GM23248 (cell line): Measurements from ENCODE around the gene PANX2. TPM values are rescaled to one million over a fixed set of nuclear protein-coding genes. Genes with fewer than 3 reads are reported as not detected.
A peak's percentile ranks its signal among the peaks of the same experiment; 100 is the strongest.

Source experiments
- DNase-seq: peaks from one replicate; pipeline ENCODE4 v3.0.0-alpha.2; 2015
- H2AFZ ChIP-seq: fragments of 200-600 bp; sonication (generic); 2 replicates; pipeline ENCODE4 v1.6.1; 2016; ENCODE audit warnings: antibody characterized with exemption
- H3F3A ChIP-seq: fragments of 200-600 bp; sonication (generic); 2 replicates; pipeline ENCODE4 v1.6.1; 2016; ENCODE audit warnings: mild to moderate bottlenecking, antibody characterized with exemption, mixed run types; ENCODE audit not compliant: insufficient read depth
- H3K27ac ChIP-seq: fragments of 200-600 bp; sonication (generic); 2 replicates; pipeline ENCODE4 v1.5.1; 2016; ENCODE audit warnings: mild to moderate bottlenecking
- H3K27me3 ChIP-seq: fragments of 200-600 bp; sonication (generic); replicated peaks from 2 replicates; pipeline ENCODE4 v1.6.1; 2016; ENCODE audit warnings: mild to moderate bottlenecking; ENCODE audit not compliant: insufficient read depth
- H3K36me3 ChIP-seq: fragments of 200-600 bp; sonication (generic); 2 replicates; pipeline ENCODE4 v1.6.1; 2016; ENCODE audit warnings: low read depth, mild to moderate bottlenecking
- H3K4me1 ChIP-seq: fragments of 200-600 bp; sonication (generic); 2 replicates; pipeline ENCODE4 v1.6.1; 2016; ENCODE audit warnings: mild to moderate bottlenecking; ENCODE audit not compliant: insufficient read depth
- H3K4me2 ChIP-seq: fragments of 200-600 bp; sonication (generic); one replicate; pipeline ENCODE4 v1.6.1; 2016; ENCODE audit warnings: mild to moderate bottlenecking; ENCODE audit not compliant: unreplicated experiment
- H3K4me3 ChIP-seq: fragments of 200-600 bp; sonication (generic); 2 replicates; pipeline ENCODE4 v1.5.1; 2016; ENCODE audit warnings: mild to moderate bottlenecking
- H3K79me2 ChIP-seq: fragments of 200-600 bp; sonication (generic); 2 replicates; pipeline ENCODE4 v1.6.1; 2016; ENCODE audit warnings: mild to moderate bottlenecking; ENCODE audit not compliant: insufficient read depth
- H3K9ac ChIP-seq: fragments of 200-600 bp; sonication (generic); 2 replicates; pipeline ENCODE4 v1.6.1; 2016; ENCODE audit warnings: mild to moderate bottlenecking
- H3K9me2 ChIP-seq: fragments of 200-600 bp; sonication (generic); 2 replicates; pipeline ENCODE4 v1.6.1; 2016; ENCODE audit warnings: mixed run types, mild to moderate bottlenecking, moderate library complexity; ENCODE audit not compliant: insufficient read depth
- H3K9me3 ChIP-seq: fragments of 200-600 bp; sonication (generic); one replicate; pipeline ENCODE4 v1.6.1; 2017; ENCODE audit warnings: low read depth
- H4K20me1 ChIP-seq: fragments of 200-600 bp; sonication (generic); 2 replicates; pipeline ENCODE4 v1.6.0; 2016; ENCODE audit not compliant: insufficient read depth
- EZH2 ChIP-seq: fragments of 200-600 bp; sonication (generic); IDR thresholded peaks from 2 replicates; pipeline ENCODE4 v1.6.1; 2018; ENCODE audit warnings: antibody characterized with exemption, mild to moderate bottlenecking; ENCODE audit not compliant: insufficient read depth, poor library complexity, severe bottlenecking
- EZH2phosphoT487 ChIP-seq: fragments of 200-600 bp; sonication (generic); IDR thresholded peaks from 2 replicates; pipeline ENCODE4 v1.6.1; 2018; ENCODE audit warnings: antibody characterized with exemption, moderate library complexity, mild to moderate bottlenecking, low read depth; ENCODE audit not compliant: insufficient read depth
- WGBS, 2 experiments: methylation state at CpG; one replicate each; pipeline ENCODE4 v1.1.6; 2015 to 2017; ENCODE audit warnings: low lambda C conversion rate in 2 of 2, low coverage in 1 of 2; ENCODE audit errors: missing lambda C conversion rate in 2 of 2; 5-methylcytosine and 5-hydroxymethylcytosine counted together
- in situ Hi-C: fragments of 300-500 bp; cut with MboI; formaldehyde crosslinking; loops from 2 replicates; pipeline ENCODE4 v1.15.0; 2020
- polyA plus RNA-seq: library from polyadenylated mRNA; unstranded; fragments of >200 nt; fragmentation: Nextera tagmentation; extraction: Ambion mirVana; gene quantifications from 2 replicates; pipeline ENCODE4 v1.2.1, GENCODE V29; 2016
- total RNA-seq: library from RNA; depleted of rRNA; stranded (reverse); fragments of >200 nt; shearing (Covaris generic); gene quantifications from 2 replicates; pipeline ENCODE4 v1.2.3, GENCODE V29; 2014

PANX2 gene
- total and polyA plus RNA-seq, 2 experiments from 2014 or later, result 0.18 TPM; not detected in 1

DNA sequence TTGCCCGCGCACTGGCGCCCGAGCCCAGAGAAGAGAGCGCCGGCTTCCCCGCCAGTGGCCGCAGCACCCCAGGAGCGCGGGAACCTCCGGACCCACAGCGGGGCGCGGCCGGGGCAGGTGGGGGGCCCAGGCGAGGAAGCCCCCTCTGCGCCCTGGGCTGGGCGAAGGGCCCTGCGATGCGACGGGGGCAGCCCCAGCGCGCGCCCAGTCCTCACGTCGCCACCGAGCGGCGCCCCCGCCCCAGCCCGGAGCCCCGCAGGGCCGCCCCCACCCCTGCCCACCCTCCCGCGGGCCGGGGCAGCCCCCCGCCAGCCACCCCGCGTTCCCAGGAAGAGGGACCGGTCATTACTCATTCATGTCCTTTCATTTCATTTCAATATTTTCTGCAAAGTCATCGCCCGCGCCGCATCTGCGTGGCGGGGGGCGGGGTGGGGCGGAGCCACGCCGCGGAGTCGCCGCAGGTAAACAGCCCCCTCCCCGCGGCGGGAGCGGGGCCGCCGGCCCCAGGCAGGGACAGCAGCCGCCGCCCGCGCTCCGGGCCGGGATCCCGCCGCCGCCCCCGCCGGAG is 673 bp upstream of the PANX2 start:
- no peaks in the 10 kb centered on the region for H3K9me2 ChIP-seq
- no peaks in the 10 kb centered on the region for H3F3A ChIP-seq
- peak overlapping the region; percentile 53 for H3K4me3 ChIP-seq
- in situ Hi-C loops, result no loop called here
- H3K27me3 ChIP-seq, result peaks cover 17% of the 10 kb centered on the region
- no peaks in the 10 kb centered on the region for H3K36me3 ChIP-seq
- H3K27ac ChIP-seq, result no peak overlapping the region
- H3K9me3 ChIP-seq, result no peaks in the 10 kb centered on the region
- no peaks in the 10 kb centered on the region for H3K79me2 ChIP-seq
- H3K4me2 ChIP-seq, result no peak overlapping the region
- H4K20me1 ChIP-seq, result no peaks in the 10 kb centered on the region
- DNase-seq, result peak; percentile 52
- H3K9ac ChIP-seq, result no peak overlapping the region
- no peaks in the 10 kb centered on the region for H3K4me1 ChIP-seq
- no peak for TF ChIP-seq EZH2phosphoT487
- TF ChIP-seq EZH2, result no peak
- no peak overlapping the region for H2AFZ ChIP-seq
- 0 to 2% methylated on average over 17 to 45 of the region's 70 CpGs for WGBS, 2 experiments

DNA sequence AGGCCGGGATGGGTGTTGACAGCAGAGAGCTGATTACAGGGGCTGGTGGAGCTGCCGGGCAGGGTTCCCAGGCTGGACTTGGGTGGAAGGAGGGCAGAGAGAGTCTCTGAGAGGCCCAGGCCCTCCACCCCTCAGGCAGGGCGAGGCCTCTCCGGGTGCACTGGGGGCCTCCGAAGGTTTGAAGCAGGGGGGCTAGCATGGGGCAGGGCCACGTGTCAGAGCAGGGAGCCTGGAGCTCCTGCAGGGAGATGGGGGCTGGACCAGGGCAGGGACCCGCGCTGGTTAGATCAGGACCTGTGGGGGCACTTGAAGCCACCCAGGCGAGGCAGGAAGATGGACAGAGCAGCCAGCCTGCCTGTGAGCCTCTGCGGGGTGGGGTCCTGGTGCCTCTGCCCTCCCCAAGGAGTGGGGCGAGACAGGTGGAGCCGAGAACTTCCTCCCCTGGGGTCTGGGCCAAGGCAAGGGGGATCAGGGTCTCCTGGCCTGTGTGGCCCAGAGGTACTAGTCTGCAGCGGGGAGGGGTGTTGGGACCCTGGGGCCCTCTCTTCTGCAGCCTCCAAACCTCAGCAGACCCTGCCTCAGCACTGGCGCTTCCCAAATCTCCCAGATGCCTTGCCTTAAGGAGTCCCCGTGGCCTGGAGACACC is 911 bp downstream of the PANX2 start:
- DNase-seq, result no peak
- H3K9ac ChIP-seq, result no peak overlapping the region
- H3K27me3 ChIP-seq, result peaks cover 17% of the 10 kb centered on the region
- H3K9me3 ChIP-seq, result no peaks in the 10 kb centered on the region
- no peak overlapping the region for H2AFZ ChIP-seq
- H3K4me1 ChIP-seq, result no peaks in the 10 kb centered on the region
- in situ Hi-C loops, result no loop called here
- no peaks in the 10 kb centered on the region for H3K9me2 ChIP-seq
- TF ChIP-seq EZH2 (no peak), EZH2phosphoT487 (no peak)
- no peaks in the 10 kb centered on the region for H3F3A ChIP-seq
- H3K27ac ChIP-seq, result no peak overlapping the region
- no peaks in the 10 kb centered on the region for H3K79me2 ChIP-seq
- H3K4me2 ChIP-seq, result no peak overlapping the region
- H3K36me3 ChIP-seq, result no peaks in the 10 kb centered on the region
- 79 to 81% methylated on average over 15 of the region's 15 CpGs for WGBS, 2 experiments
- H3K4me3 ChIP-seq, result no peak overlapping the region
- no peaks in the 10 kb centered on the region for H4K20me1 ChIP-seq

DNA sequence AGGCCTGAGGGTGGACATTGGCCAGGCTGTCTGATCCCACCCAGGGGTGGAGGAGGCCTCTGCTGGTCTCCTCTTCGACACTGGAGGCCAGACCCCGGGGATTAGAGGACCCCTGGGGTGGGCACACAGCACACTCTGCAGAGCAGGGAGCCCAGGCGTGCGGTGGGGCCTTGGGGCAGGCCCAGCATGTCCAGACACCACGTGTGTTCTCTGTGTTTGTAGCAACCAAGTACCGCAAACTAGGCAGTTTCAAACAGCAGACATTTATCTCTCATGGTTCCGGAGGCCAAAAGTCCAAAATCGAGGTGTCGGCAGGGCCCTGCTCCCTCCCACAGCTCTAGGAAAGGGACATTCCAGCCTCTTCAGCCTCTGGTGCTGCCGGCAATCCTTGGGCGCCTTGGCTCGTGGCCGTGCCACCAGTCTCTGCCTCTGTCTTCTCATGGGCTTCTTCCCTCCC is 1.5 kb downstream of the PANX2 start:
- DNase-seq, result no peak
- Histone ChIP-seq H3K4me3 (no peak overlapping the region), H3K27me3 (peaks cover 17% of the 10 kb centered on the region), H3K9me3 (no peaks in the 10 kb centered on the region), H3K27ac (no peak overlapping the region), H2AFZ (no peak overlapping the region), H4K20me1 (no peaks in the 10 kb centered on the region), H3K9ac (no peak overlapping the region), H3K4me2 (no peak overlapping the region), H3F3A (no peaks in the 10 kb centered on the region), H3K79me2 (no peaks in the 10 kb centered on the region), H3K36me3 (no peaks in the 10 kb centered on the region), H3K4me1 (no peaks in the 10 kb centered on the region), H3K9me2 (no peaks in the 10 kb centered on the region)
- TF ChIP-seq EZH2 (no peak), EZH2phosphoT487 (no peak)
- 68 to 71% methylated on average over 13 of the region's 13 CpGs for WGBS, 2 experiments
- in situ Hi-C loops, result no loop called here

DNA sequence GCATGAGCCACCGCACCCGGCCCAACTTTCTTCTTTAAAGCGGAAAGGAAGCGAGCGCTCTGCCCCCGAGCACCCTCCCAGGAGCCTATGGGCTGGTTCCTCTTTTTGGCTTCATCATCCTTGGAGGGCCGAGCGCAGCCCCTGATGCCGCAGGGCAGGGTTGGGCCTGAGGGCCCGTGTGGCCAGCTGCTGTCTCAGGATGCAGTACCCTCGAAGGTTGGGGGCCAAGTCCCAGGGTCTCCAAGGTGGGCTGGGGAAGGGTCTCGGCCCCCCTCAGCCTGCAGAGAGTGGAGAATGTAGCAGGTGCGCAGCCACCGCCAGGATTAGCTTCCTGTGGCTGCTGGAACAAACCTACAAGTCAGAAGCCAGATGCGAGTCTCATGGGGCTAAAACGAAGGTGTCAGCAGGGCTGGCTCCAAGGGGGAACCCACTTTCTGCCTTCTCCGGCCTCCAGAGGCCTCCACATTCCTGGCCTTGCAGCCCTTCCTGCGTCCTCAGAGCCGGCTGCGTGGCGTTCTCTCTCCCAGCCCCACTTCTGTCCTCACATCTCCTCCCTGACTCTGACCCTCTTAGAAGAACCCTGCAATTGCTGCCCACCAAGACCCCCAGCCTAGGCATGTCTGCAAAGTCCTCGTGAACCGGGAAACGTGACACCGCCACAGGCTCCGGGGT is 2.9 kb downstream of the PANX2 start:
- Histone ChIP-seq H3K9me3 (no peaks in the 10 kb centered on the region), H3K36me3 (no peaks in the 10 kb centered on the region), H3F3A (no peaks in the 10 kb centered on the region), H3K4me1 (no peaks in the 10 kb centered on the region), H3K4me3 (no peak overlapping the region), H3K9ac (no peak overlapping the region), H3K4me2 (no peak overlapping the region), H3K9me2 (no peaks in the 10 kb centered on the region), H3K27me3 (peaks cover 20% of the 10 kb centered on the region), H3K79me2 (no peaks in the 10 kb centered on the region), H4K20me1 (no peaks in the 10 kb centered on the region), H2AFZ (no peak overlapping the region), H3K27ac (no peak overlapping the region)
- no peak for TF ChIP-seq EZH2
- no peak for TF ChIP-seq EZH2phosphoT487
- 76 to 83% methylated on average over 26 of the region's 26 CpGs for WGBS, 2 experiments
- DNase-seq, result no peak
- in situ Hi-C loops, result no loop called here
